Measurements from ENCODE around the gene CCDC85B.

The CCDC85B gene

DNA sequence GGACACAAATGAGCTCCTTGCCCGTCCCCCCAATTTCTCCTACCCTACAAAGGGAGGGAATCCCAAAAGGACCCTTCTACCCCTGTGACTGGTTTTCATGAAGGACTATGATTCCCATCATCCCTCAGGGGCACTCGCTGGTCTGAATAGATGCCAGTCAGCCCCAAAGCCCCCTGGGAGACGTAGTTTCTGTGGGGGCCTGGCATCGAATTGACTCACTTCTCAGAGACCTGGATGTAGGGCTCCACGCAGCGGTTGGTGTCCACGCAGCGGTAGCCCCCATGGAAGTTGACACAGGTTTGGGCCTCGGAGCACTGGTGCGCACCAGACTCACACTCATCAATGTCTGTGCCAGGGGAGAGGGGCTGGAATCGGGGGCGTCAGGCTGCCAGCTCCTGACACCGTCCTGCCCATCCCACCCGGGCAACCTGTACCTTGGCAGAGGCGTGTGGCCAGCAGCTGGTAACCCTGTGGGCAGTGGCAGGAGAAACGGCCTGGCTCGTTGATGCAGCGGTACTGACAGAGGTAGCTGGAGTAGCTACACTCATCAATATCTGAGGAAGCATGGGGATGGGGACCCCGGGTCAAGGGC, 22.3 kb upstream of the CCDC85B start:
- in situ Hi-C loops (cut with MboI; ENCODE audit: low sequenced_read_pairs): no loop called here

DNA sequence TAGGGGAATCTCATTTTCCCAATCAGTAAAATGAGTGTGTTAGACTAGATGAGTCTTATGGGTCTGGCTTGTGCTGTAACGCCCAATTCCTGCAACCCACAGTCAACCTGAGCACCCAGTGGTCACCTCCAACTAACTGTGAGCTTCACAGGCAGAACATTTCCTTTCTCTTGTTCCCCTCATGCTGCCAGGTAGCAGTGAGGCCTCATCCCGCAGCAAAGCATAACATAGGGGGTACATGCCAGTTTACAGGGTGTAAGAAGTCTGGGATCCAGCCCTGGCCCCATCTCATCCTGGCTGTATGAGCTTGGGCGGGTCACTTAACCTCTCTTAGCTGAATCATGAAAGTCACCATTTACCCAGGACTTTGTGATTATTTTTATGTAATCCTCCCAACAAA, 21.6 kb upstream of the CCDC85B start:
- in situ Hi-C loops (cut with MboI; ENCODE audit: low sequenced_read_pairs): no loop called here

DNA sequence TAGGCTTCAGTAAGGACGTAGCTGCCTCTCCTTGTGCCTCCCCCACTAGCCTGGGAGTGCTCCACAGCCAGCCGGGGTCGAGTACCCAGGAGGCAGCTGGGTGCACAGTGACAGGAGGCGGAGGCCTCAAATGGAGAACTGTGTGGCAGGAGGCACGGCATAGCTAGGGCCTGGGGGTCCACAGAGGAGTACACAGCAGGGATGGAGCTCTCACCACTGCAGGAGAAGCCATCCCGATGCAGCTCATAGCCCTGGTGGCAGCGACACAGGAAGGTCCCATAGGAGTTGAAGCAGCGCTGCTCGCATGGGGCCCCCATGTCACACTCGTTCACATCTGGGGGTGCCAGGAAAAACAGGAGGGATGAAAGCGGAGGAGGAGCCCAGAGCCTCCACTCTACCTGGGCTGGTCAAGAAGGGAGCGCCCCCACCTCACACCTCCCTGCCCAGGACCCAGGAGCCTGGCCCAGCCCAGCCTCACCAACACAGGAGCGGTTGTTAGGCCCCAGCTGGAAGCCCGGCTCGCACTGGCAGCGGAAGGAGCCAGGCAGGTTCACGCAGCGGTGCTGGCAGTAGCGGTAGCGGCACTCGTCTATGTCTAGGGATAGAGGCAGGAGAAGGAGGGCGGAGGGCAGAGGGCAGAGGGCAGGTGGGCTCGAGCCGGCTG, 20.7 kb upstream of the CCDC85B start:
- in situ Hi-C loops (cut with MboI; ENCODE audit: low sequenced_read_pairs): no loop called here

DNA sequence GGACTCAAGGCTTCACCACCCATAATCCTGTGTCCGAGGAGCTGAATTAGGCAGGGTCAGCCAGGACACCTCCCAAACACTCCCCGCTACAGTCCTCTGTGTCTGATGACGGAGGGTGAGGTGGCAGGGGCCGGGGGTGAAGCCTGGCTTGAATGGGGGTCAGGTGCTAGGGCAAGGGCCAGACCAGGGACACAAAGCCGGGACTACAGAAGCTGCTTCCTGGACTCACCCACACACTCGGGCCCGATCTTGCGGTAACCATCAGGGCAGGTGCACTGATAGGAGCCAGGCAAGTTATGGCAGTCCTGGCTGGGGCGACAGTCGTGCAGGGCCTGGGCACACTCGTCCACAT, 20.2 kb upstream of the CCDC85B start:
- in situ Hi-C loops (cut with MboI; ENCODE audit: low sequenced_read_pairs): no loop called here

DNA sequence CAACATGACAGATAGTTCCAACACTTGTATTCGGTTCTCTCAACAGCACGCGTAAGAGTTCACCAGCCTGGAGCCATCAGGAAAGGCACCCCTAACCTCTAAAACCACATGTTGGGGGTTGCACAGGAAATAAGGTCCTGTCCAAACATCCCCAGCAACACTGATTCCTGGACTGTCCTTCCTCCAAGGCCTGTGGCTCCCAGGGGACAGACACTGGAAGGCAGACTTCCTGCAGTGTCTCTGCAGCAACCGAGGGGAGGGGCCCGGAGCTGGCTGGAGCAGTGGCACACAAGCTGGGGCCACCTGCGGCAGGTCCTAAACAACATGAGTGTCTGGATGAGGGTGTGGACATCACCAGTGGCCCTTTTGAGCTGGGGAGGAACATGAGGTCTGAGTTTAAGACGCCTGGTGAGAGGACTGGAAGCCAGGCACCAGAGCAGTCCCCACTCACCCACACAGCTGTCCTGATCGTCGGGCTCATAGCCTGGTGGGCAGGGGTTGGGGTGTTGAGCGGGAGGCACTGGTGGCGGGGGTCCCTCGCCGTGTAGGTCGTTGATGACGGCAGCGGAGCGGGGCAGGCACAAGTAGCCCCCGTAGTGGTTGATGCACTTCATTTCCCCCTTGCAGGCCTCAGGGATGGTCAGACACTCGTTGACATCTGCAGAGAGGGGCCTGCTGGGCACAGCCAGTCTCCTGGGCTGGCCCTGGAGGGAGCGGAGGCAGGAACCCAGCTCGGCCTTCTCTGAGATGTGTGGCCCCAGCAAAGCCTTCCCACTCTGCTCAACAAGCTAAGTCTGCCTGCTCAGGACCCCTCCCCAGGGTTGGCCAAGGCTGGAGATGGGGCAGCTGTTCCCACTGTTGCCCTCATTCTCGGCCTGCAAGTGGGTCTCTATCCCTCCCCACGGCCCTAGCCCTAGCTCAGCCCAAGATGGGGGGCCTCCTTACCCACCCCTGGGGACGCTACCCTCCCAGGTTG, 19.5 kb upstream of the CCDC85B start:
- in situ Hi-C loops (cut with MboI; ENCODE audit: low sequenced_read_pairs): no loop called here

DNA sequence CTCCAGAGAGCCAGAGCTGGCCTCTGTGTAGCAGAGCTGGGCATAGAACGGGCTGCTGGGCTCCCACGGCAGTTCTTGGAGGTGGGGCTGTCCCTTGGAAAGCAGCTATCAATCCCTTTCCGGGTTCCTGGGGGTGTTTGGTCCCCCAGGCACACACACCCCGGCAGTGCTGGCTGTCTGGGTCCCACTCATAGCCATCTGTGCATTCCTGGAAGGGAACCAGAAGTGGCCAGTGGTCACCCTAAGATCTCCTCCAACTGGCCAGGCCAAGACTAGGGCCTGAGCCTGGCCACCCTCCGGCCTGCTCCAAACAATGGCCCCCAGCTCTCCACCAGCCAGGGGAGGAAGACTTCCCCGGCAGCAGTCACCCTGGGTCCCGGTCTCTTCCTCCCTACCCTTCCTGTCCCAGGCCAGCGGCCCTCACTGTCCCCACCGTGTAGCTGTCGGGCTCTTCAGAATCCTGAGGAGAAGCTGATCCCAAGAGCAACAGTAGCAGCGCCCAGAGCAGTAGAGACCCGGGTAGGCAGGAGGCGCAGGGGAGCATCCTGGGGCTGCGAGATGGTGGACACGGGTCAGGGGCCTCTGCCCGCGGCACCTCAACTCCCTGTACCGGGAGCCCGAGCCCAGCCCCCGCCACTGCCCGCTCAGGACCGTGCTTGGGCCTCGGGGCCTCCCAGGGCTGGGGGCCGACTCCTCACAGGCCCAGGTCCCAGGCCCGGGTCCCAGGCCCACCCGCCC, 18.5 kb upstream of the CCDC85B start:
- in situ Hi-C loops (cut with MboI; ENCODE audit: low sequenced_read_pairs): no loop called here

DNA sequence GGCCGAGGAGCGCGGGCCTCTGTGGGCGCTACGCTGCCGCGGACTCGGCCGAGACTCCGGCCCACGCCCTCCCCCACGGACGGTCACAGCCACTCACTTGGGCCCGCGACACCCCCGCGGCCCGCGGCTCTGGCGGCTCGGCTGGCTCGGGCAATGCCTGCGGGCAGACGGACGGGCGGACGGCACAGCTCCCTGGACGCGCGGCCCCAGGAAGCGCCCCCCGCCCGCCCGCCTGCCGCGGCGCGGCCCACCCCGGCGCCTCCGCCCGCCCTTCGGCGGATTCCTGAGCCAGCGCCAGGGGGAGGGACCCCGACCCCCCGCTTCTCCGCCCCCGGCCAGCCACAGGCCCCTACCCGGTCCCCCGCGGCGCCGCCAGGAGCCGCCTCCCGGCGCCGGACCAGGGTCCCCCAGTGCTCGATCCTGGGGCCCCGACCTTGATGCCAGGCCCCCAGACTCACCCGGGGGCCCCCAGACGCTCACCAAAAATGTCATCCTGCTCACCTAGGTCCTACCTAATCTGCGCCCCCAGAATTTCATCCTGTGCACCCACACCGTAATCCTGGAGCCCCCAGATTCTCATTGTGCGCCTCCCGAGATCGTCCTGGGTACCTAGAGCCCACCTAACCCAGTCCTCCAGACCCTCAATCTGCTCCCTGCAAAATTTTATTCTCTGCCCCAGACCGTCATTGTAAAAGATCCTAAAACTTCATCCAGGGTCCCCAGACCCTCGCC, 17.7 kb upstream of the CCDC85B start, which contains the start of gene EFEMP2:
Gene EFEMP2, minus strand, starts transcription at position 215 of the 732 bp plus-strand sequence. CDS start 446 bp downstream, outside the sequence.
- in situ Hi-C loops (cut with MboI; ENCODE audit: low sequenced_read_pairs): no loop called here

DNA sequence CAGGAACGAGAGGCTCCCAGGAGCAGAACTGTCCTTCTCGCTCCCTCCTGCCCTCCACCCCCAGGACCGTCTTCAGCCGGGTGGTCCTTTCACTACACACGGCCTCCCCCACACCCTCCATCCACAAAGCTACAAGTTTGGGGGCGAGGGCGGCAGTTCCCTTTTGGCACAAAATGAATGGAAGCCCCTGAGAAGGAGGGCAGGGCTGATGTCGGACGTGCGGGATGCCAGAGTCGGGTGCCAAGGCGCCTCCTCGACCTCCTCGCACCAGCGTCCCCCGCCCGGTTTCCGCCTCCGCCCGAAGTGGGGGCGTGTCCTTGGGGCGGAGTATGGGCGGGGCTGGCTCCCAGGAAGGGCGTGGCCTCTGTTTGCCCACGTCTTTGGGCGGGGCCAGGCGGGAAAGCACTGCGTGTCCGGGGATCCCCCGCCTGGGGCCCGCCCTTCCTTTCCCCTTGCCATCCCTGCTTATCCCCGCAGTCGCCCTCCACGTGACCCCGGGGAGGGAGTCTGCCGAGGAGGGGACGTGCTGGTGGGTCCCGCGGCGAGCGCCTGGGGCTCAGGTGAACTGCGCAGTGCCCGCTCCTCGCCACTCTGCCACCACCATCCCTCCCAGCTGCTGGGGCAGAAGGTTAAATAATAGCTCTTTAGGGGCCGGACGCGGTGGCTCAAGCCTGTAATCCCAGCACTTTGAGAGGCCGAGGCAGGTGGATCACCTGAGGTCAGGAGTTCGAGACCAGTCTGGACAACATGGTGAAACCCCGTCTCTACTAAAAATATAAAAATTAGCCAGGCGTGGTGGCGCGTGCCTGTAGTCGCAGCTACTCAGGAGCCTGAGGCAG, 16.9 kb upstream of the CCDC85B start:
- in situ Hi-C loops (cut with MboI; ENCODE audit: low sequenced_read_pairs): no loop called here

- in situ Hi-C loops (cut with MboI; ENCODE audit: low sequenced_read_pairs): loop anchor here (25.0 kb wide), 1 partner anchor 108 kb away; no protein-coding TSS in a partner anchor
Observed at GRCh38 chr11:65879617-65880016, 10.9 kb upstream of the CCDC85B start, which contains the start of gene CTSW. Gene CTSW, plus strand, starts transcription at chr11:65879837. Its CDS starts 18 bp downstream, at chr11:65879855.

- in situ Hi-C loops (cut with MboI; ENCODE audit: low sequenced_read_pairs): loop anchor here (25.0 kb wide), 1 partner anchor 107 kb away; no protein-coding TSS in a partner anchor
Observed at GRCh38 chr11:65880027-65880426, 10.4 kb upstream of the CCDC85B start.

GRCh38 chr11:65880844-65881421, 9.5 kb upstream of the CCDC85B start:
- in situ Hi-C loops (cut with MboI; ENCODE audit: low sequenced_read_pairs): loop anchor here (25.0 kb wide), 1 partner anchor 106 kb away; no protein-coding TSS in a partner anchor

- in situ Hi-C loops (cut with MboI; ENCODE audit: low sequenced_read_pairs): loop anchor here (25.0 kb wide), 1 partner anchor 105 kb away; no protein-coding TSS in a partner anchor
Observed at GRCh38 chr11:65882120-65883057, 8.1 kb upstream of the CCDC85B start.

- in situ Hi-C loops (cut with MboI; ENCODE audit: low sequenced_read_pairs): loop anchor here (25.0 kb wide), 1 partner anchor 104 kb away; no protein-coding TSS in a partner anchor
Observed at GRCh38 chr11:65883058-65883761, 7.3 kb upstream of the CCDC85B start.

DNA sequence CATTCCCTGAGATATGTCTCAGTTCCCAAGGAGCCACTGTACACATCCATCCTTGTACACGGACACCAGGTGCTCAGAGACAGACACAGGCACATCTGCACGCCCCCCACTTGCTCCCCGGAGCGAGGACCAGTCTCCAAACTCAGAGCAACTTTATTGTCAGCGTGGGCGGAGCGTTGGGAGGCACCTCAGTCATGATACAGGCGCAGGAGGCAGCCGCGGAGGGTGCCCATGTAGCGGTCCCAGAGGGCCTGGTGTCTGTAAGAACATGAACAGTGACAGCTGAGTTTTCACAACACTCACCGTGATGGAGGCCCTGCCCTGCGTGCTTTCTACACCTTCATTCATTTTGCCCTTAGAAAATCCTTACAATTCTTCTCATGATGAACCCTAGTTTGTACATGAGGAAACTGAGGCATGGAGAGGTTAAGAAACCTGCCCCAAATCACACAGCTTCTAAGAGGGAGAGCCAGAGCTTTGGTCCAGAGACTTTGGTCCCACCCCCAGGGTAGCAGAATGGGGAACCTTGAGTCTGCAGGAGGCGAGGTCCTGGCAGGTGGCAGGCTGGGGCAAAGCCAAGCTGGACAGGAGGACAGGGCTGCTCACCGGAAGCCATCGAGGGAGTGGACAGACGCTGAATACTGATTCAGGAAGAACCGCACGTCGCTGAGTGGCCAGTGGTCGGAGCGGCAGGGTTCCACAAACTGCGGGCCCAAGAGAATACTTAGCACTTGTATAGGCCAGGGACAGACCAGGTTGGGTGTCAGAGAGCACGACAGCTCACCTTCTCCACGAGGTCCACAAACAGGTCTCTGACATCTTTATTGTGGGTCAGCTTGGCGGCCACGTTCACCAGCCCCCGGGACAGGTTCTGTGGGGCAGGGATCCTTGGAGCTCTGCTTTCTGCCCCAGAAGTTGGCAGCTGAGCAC, 6.4 kb upstream of the CCDC85B start:
- in situ Hi-C loops (cut with MboI; ENCODE audit: low sequenced_read_pairs): loop anchor here (25.0 kb wide), 1 partner anchor 103 kb away; no protein-coding TSS in a partner anchor

DNA sequence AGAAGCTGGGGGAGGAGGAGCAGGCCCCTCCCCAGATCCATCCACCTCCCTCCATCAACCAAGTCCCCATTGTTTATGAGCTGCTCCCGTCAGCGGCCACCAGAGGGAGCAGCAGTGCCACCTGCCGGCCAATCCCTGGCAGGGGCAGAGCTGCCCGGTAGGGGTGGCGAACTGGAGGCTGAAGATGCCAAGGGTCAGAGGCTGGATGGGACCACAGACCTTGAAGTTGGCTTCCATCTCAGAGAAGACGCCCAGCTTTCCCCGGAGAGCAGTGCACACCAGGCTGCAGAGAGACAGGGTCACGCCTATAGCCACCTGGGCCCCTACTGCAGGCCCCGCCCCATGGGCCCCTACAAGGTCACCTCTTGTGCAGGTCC, 5.8 kb upstream of the CCDC85B start:
- in situ Hi-C loops (cut with MboI; ENCODE audit: low sequenced_read_pairs): loop anchor here (25.0 kb wide), 1 partner anchor 103 kb away; no protein-coding TSS in a partner anchor

- in situ Hi-C loops (cut with MboI; ENCODE audit: low sequenced_read_pairs): loop anchor here (25.0 kb wide), 1 partner anchor 102 kb away; no protein-coding TSS in a partner anchor
Observed at GRCh38 chr11:65885231-65885630, 5.2 kb upstream of the CCDC85B start.
